HG02623 (cell line): ENCODE results near the gene UAP1.

Experiments used
- ATAC-seq: cut with Tn5 transposase; IDR thresholded peaks from one replicate; pipeline ENCODE4 v1.9.1; 2021; ENCODE audit warnings: moderate library complexity; ENCODE audit not compliant: unreplicated experiment

Gene UAP1

DNA sequence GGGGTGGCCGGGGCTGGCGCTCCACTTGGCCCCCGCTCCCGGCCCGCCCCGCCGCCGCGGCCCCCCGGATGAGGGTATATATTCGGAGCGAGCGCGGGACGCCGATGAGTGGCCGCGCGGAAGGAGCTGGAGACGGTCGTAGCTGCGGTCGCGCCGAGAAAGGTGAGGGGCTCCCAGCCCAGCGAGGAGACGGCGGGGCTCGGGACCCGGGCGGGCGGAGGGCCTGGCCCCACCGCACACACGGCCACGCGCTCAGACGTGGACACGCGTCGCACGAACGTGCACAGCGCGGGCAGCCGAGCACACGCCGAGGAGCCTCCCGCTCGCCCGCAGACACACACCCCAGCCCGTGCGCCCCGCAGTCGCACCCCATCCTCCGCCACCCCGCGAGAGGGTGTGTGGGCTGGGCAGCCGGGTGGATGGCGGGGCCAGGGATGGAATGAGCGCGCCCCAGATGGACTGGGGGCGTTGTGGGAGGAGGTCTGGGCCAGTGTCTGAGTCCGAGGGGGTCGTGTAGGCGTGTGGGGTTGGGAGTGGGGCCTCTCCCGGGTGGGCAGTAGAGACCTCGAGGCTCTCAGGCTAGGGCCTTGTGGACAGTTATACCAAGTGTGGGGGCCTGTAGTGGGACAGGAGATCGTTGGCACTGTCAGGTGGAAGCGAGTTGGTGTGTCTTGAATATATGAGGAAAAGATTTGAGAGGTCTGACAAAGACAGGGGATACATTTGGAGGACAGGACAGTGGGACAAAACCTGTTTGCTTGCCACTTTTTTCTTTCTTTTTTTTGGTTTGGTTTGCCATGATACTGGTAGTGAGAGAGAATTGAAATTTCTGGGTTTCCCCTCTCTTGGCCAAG, at the start of gene UAP1:
UAP1 (plus strand) TSS at position 107 of the 854 bp plus-strand sequence. CDS start 4,347 bp downstream, outside the sequence.
- peak; percentile 23 for ATAC-seq

DNA sequence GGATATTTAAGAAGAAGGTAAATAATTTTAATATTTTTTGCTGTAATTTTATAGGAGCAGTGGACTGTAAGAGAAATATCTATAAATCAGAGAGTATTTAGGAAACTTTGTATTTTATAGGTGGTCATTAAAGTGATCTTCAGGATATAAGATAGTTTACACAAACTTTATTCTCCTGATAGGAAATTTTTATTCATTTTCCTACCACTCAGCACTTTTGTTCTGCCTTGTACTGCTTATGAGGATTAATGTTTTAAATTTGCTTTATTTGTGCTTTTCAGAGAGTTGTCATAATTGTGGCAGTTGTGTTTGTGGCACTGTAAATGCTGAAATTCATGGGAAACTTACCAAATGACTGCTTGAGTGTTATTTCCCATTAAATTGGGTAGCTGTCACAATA, 34.2 kb upstream of the UAP1 start:
- no peak for ATAC-seq

DNA sequence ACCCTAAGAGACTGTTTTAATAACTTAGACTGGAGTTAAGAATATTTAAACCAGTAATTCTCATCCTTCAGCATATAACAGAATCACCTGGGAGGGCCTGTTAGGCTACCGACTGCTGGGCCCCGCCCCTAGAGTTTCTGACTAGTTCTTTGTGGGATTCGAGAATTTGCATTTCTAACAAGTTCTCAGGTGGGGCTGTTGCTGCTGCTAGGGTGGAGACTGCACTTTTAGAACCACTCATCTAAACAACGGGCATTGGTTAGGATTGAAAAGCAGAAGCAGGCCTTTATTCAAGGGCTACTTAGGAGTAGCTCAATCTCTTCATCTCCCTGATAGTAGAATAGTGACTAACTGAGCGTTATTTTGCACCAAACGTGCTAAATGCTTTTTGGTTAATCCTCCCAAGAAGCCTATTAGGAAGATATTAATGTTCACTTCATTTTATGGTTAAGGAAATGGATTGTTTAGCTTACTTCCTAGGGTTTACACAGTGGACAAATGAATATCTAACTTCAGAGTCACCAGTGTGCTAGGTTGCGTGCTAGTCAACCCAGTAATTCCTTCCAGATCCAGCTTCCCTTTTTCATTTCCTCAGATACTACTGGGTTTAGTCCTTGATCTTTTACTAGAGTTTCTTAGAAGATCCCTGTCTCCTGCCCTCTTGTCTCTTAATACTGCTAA, 31.1 kb upstream of the UAP1 start:
- ATAC-seq, result peak; percentile 93

DNA sequence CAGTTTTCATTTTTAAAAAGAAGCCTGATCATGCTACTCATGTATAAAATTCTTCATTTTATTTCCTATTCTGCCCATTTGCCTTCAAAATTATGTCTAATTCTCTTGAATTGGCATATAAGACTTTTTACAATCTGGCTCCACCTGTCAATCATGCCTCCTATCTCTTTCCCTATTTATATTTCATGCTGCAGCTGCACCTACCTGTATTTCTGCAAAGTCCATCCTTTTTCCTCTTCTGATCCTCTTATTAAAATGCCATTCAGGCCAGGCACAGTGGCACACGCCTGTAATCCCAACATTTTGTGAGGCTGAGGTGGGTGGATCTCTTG, 30.6 kb upstream of the UAP1 start:
- ATAC-seq, result no peak

DNA sequence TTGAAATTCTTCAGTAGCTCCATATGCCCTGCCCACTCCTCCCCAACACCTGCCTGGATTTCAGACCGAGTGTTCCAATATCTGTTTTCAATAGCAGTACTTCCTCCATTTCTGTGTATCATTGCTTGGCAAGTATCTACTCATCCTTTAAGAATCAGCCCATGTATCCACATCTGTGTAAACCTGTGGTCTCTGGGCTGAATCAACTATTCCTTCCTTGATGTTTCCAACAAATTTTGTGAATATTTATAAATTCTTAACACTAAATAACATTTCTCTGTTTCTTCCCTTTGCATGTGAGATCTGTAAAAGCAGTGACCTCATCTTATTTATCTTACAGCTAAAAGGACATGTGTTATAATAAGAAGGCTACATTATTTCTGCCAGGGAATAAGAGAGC, 26.0 kb upstream of the UAP1 start:
- no peak for ATAC-seq

DNA sequence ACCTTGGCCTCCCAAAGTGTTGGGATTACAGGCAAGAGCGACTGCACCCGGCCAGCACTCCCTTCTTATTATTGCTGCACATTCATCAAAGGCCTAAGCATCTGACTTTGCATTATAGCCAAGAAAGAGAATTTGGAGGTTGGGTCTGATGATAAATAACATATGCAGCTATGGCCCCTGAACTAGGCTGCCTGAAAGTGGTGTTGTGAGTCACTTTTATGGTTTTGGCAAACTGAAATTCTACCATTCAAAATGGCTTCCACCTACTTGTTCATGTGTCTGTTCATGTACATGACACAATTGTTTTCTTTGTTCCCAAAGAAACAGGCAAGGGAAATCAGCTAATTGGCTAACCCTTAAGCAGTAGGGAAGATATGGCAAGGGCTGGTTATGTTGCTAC, 25.0 kb upstream of the UAP1 start:
- no peak for ATAC-seq

DNA sequence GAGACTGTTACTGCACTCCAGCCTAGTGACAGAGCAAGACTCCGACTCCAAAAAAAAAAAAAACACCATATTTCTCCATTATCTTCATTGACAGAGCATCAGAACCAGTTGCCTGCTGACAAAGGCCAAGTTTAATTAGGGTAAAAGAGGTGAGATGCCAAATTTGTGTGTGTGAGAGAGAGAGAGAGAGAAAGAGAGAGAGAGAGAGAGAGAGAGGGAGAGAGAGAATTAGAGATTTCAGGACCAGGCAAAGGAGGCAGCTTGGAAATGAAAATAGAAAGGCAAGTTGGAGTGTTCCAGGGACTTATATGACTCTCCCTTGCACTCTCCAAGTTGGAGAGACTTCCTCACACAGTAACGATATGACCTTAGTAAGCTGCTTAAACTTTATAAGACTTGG, 24.3 kb upstream of the UAP1 start:
- no peak for ATAC-seq

DNA sequence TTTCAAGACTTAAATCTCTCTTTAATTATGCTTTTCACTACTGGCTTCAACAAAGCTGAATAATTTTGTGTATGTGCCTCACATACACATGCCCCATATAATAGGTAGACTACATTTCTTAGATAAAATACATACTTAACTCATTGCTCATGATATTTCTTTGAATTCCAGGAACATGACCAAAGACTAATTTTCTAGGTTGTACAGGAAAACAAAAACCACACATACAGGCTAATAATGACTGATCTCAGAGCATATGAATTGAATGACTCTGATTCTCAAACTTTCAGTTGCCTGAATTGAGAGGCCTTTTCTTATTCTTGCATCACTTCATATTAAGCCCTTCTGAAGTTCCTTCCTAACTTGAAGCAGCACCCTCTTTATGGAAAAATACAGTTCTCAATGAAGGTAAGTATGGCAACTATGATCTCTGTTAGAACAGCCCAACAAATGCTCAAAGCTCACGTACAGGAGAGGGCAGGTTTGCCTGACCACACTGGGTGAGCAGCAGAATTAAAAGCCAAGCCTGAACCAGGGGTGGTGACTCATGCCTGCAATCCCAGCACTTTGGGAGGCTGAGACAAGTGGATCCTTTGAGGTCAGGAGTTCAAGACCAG, 22.6 kb upstream of the UAP1 start:
- no peak for ATAC-seq

DNA sequence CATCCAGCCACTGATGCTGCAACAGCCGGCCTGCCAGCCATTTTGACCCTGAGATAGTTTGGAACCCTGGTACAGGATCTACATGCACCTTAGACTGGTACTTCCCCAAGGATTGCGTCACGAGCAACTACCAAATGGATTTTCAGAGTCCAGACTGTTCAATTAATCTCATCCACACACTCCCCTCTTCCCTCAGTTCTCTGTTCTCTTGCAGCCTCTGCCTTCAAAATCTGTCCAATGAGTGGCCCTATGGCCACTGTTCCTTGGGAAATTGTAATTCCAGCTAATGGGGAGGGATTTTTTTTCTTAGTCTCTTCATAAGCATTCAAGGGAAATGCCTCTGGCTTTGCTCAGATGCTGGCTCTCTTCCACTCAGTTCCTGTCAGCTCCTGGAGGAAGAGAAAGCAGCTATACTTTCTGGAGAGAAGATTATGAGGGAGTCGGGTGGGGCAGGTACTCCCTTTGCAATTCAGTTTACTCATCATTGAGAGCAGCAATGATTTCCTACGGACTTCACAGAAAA, 19.8 kb upstream of the UAP1 start:
- ATAC-seq, result no peak

DNA sequence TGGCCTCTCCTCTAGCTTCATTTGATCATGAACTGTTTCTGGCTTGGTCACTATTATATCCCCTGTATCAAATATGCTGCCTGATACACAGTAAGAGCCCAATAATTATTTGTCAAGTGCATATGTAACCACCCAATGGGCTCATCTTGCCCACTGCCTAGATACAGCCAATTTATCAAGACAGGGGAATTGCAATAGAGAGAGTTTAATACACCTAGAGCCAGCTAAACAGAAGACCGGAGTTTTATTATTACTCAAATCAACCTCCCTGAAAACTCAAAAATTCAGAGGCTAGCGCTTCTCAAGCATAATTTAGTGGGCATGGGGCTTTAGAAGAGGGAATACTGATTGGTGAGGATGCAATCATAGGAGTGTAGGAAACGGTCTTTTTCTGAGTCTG, 18.3 kb upstream of the UAP1 start:
- no peak for ATAC-seq

DNA sequence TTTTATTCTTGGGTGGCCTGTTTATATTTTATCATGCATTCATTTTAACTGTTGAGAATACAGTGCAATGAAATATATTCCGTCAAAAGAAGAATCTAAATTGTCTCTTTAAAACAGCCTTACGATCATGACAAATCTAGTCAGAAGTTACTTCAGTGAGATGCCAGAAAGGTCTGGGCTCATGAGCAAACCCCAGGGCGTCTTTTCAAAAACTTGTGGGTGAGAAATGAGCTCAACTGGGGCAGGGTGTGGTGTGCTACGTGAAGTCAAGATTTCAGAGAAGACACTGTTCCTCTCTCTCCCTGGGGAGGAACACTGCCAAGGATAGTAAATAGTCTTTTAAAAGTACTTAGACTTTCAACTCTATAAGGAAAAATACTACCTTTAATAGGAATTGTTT, 13.4 kb upstream of the UAP1 start:
- ATAC-seq, result no peak

DNA sequence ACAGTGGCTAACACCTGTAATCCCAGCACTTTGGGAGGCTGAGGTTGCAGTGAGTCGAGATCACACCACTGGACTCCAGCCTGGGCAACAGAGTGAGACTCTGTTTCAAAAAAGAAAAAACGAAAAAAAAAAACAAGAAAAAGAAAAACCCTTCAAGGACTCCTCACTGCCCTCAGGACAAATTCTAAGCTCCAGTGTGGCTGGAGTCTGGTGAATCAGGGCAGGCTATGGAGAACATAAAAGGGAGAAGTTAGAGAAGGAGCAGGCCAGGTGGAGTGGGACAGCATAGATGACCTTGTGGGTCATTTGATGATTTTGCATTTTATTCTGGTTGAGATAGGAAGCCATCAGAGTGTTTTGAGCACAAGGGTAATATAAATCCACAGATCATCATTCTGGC, 12.5 kb upstream of the UAP1 start:
- ATAC-seq, result no peak

DNA sequence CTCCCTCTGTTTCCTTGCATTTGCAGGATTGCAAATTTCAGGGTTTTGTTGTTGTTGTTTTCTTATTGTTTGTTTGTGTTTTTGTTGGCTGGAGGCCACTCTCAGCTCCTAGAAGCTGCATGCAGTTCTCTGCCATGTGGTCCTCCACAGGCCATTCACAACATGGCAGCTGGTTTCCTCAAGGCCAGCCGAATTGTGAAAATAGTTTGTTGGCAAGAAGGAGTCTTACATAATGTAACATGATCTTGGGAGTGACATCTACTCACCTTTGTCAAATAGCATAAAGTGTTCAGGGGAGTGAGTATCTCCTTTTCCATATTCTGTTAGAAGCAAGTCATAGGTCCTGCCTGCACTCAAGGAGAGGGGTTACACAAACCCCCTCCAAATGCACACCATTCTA, 10.6 kb upstream of the UAP1 start:
- ATAC-seq, result no peak

DNA sequence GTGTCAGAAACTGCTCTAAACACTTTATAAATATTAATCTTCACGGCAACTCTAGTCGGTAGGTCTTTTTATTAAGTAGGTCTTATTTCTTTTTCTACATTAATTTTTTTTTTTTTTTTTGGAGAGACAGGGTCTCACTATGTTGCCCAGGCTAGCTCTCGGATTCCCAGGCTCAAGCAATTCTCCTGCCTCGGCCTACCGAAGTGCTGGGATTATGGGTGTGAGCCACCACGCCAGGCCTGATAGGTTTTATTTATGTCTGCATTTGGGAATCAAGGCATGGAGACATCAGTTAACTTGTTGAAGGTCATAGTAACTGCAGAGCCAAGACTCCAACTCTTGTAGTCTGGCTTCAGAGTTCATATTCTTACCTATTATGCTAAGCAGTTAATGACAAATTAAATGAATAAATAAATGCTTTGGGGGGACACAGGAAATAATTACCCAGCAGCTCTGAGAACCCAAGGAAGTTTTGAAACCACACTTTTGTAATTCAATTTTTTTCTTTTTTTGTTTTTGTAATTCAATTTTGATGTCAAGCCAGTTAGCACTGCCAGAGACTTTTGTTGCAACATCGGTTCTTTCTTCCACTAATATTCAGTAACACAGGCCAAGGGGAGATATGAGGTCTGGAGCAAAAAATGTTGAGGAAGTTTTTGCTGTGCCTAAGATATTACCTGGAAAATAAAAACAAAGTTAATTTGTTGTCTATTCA, 9.4 kb upstream of the UAP1 start:
- ATAC-seq, result no peak

DNA sequence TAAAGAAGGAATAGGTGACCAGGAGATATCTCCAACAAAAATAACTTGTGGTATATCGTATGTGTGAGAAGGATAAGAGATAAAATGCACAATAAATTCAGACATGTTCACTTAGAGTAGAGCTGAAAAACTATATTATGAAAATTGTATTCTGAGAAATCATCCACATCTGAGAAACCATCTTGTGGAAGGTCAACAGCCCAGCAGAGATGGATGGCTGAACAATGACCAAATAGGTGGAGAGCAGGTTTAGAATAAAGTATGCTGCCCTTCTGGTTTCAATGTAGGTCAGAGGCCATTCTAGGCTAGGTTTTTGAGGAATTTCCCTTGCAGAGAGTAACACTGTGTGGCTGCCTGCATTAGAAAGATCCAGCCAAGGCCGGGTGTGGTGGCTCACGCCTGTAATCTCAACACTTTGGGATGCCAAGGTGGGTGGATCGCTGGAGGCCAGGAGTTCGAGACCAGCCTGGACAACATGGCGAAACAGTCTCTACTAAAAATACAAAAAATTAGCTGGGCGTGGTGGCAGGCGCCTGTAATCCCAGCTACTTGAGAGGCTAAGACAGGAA, 8.8 kb upstream of the UAP1 start:
- no peak for ATAC-seq

DNA sequence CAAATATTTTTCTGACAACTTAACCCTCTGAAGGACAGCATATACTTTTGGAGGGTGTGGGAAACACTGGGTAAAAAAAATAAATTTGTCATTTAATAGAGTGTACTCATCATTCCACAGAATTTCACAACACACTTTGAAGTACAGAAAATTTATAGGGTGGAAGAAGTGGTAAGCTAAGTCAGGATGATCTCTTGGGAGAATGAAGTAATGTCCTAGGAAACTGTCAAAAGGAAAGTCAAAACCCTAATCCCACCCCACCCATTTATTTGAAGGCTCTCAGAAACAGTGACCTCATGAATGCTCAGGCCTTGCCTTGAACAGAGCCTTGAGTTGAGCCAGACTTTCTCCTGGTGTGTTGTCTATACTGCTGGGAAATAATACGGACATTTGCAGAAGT, 7.3 kb upstream of the UAP1 start:
- no peak for ATAC-seq

DNA sequence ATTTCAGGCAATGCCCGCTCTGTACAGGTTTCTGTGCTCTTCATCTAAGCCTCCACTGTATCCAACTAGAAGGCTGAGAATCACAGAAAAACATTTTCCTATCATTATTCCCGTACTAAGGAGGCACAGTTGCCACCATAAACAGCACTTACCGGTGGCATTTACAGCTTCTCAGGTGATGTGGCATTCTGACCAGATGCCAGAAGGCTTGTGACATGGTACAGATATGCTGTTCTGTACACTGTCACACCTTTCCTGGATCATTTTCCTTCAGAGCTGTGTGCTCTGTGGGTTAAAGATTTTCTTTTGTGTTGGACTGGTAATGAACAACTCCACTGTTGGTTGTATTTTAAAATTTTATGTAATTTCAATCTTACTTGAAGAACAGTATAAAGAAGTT, 4.0 kb upstream of the UAP1 start:
- ATAC-seq, result no peak

DNA sequence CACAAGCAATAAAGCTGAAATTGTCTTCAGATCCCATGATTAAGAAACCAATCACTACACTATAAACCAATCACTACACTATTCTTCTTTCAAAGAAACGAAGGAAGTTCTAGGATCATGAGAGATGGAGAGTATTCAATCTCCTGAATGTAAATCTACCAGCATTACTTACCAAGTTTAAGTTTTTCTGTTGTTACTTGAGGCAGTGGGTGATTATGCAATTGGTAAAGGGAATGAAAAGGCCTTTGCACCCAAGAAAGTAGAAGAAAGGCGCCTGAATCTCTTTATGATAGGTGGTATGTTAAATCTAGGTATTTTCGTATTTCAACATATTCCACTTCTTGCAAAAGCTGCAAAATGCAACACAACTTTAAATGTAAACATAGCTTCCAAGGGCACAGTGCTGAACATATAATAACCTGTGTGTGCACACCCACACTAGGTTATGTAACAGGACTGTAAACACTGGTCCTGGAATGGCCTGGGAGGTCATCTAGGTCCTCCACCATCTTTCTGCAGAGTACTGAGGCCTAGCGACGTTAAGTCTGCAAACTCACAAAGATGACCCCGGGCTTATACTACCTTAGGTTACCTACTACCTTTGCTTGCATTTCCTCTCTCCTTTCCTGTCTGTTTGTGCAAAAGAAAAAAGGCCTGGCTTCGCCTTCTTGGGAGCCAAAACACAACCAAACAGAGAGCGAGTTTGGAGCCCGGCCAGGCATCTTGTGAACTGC, 1.1 kb upstream of the UAP1 start:
- ATAC-seq, result no peak

DNA sequence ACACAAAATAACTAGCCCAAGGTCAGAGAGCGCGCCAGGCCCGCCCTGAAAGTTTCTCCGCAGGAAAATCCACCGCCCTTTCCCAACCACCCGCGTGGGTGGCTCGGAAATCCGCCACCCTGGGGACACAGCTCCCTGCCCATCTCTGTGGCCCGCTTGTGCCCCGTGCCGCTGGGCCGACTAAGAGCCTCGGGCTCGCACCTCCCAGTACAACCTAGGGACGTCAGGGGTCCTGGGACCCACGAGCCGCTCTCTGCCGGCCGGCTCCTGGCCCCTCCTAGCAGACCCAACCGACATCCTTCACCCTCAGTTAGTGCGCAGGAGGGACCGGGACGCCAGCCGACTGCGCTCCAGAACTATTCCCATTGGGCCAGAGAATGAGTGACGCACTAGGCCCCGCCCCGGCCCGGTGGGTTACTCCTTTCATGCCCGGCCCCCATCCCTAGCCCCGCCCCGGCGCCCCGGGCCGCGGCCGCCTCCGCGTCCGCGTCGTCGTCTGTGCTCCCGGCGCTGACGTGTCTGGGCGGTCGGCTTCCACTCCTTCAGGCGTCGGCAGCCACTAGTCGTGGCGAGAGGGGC, 396 bp upstream of the UAP1 start:
- ATAC-seq, result peak; percentile 95

DNA sequence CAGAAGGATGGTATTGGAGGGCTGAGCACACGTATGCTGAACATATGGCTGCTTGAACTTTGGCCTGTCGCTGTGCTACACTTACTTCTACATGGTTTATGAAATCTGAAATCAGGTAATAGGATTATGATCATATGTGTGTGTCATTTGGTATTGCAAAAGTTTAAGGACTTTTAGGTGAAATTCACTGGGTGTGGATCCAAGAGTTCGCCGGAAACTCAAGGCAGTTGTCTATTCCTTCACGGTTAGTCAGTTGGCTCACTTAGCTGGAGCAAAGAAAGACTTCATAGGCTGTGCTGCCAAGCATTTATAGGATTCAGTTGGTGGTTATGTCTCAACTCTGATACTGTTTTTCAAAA, 927 bp downstream of the UAP1 start:
- ATAC-seq, result no peak
